ENCODE data around the gene ZNF592. TPM values are rescaled to one million over a fixed set of nuclear protein-coding genes. Genes with fewer than 3 reads are reported as not detected.

The ZNF592 gene
- total and polyA plus RNA-seq, 2 of the 13 experiments (the other 11 are each of a cell fraction or from before 2014, with no cell fraction given): 8.2 to 9.8 TPM

GRCh38 chr15:84747416-84748273 is 747 bp upstream of the ZNF592 start (continued):
- peak; percentile 65; the same call in 1 of the 2 replicates for TF ChIP-seq SP4 (CRISPR knock-in tag; IDR thresholded peaks at IDR 0.05)
- TF ChIP-seq SAP130 (CRISPR knock-in tag; IDR thresholded peaks at IDR 0.05; ENCODE audit: low read depth): peak; percentile 55
- peak; percentile 88 for TF ChIP-seq ZNF619 (CRISPR knock-in tag; IDR thresholded peaks at IDR 0.05)
- TF ChIP-seq ZNF451 (CRISPR knock-in tag; IDR thresholded peaks at IDR 0.05): 0 out of 2 replicates have a peak, but pooled peaks have one; percentile 48
- no peak for TF ChIP-seq PAX8 (CRISPR knock-in tag; IDR thresholded peaks at IDR 0.05; ENCODE audit: borderline replicate concordance)
- TF ChIP-seq SP5 (CRISPR knock-in tag; IDR thresholded peaks at IDR 0.05; ENCODE audit: borderline replicate concordance, low read depth): no peak
- peak; percentile 59; the same call in 1 of the 2 replicates for TF ChIP-seq ZNF232 (CRISPR knock-in tag; IDR thresholded peaks at IDR 0.05; ENCODE audit: borderline replicate concordance)
- TF ChIP-seq ZSCAN31 (CRISPR knock-in tag; IDR thresholded peaks at IDR 0.05; ENCODE audit: low read depth): peak; percentile 82; the same call in 1 of the 2 replicates
- TF ChIP-seq PHF20 (CRISPR knock-in tag; IDR thresholded peaks at IDR 0.05): no peak
- TF ChIP-seq TFAP4 (IDR thresholded peaks at IDR 0.05; ENCODE audit: borderline replicate concordance, low read depth): peak; percentile 38; the same call in 1 of the 2 replicates
- TF ChIP-seq HOXA3 (CRISPR knock-in tag; IDR thresholded peaks at IDR 0.05): peak; percentile 41
- TF ChIP-seq ZNF34 (CRISPR knock-in tag; IDR thresholded peaks at IDR 0.05; ENCODE audit: borderline replicate concordance): 0 out of 2 replicates have a peak, but pooled peaks have one; percentile 65
- TF ChIP-seq CBFB (CRISPR knock-in tag; IDR thresholded peaks at IDR 0.05): no peak
- TF ChIP-seq ATM (IDR thresholded peaks at IDR 0.05; ENCODE audit: borderline replicate concordance): no peak
- TF ChIP-seq FOXA3 (CRISPR knock-in tag; IDR thresholded peaks at IDR 0.05): no peak; the same call in 1 of the 2 replicates
- TF ChIP-seq REXO4 (CRISPR knock-in tag; IDR thresholded peaks at IDR 0.05; ENCODE audit: borderline replicate concordance): no peak
- no peak for TF ChIP-seq KDM4B (CRISPR knock-in tag; IDR thresholded peaks at IDR 0.05)
- TF ChIP-seq, protein P1, sequence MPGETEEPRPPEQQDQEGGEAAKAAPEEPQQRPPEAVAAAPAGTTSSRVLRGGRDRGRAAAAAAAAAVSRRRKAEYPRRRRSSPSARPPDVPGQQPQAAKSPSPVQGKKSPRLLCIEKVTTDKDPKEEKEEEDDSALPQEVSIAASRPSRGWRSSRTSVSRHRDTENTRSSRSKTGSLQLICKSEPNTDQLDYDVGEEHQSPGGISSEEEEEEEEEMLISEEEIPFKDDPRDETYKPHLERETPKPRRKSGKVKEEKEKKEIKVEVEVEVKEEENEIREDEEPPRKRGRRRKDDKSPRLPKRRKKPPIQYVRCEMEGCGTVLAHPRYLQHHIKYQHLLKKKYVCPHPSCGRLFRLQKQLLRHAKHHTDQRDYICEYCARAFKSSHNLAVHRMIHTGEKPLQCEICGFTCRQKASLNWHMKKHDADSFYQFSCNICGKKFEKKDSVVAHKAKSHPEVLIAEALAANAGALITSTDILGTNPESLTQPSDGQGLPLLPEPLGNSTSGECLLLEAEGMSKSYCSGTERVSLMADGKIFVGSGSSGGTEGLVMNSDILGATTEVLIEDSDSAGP (CRISPR knock-in tag; IDR thresholded peaks at IDR 0.05; ENCODE audit: borderline replicate concordance): peak; percentile 77; the same call in 1 of the 2 replicates
- no peak for TF ChIP-seq ZNF713 (CRISPR knock-in tag; IDR thresholded peaks at IDR 0.05)
- TF ChIP-seq ADNP (CRISPR knock-in tag; IDR thresholded peaks at IDR 0.05): no peak
- TF ChIP-seq, protein P2, sequence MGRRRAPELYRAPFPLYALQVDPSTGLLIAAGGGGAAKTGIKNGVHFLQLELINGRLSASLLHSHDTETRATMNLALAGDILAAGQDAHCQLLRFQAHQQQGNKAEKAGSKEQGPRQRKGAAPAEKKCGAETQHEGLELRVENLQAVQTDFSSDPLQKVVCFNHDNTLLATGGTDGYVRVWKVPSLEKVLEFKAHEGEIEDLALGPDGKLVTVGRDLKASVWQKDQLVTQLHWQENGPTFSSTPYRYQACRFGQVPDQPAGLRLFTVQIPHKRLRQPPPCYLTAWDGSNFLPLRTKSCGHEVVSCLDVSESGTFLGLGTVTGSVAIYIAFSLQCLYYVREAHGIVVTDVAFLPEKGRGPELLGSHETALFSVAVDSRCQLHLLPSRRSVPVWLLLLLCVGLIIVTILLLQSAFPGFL (CRISPR knock-in tag; IDR thresholded peaks at IDR 0.05): no peak
- no peak for TF ChIP-seq PRDM15 (CRISPR knock-in tag; IDR thresholded peaks at IDR 0.05)
- TF ChIP-seq ZNF44 (CRISPR knock-in tag; IDR thresholded peaks at IDR 0.05): no peak
- TF ChIP-seq ZNF572 (CRISPR knock-in tag; IDR thresholded peaks at IDR 0.05): no peak
